Left lobe of liver (tissue), 2 donors: ENCODE data around the gene KLHL7. TPM values are rescaled to one million over a fixed set of nuclear protein-coding genes. Genes with fewer than 3 reads are reported as not detected.
"Not testable (repeated sequence)": the region's sequence is repeated elsewhere in the genome, so short reads cannot be mapped to it uniquely, and the experiment has no call there.

Experiments
- ATAC-seq: fragments of 200-7000 bp; cut with Tn5 transposase; one replicate; pipeline ENCODE4 v1.9.1; 2020; ENCODE audit warnings: mild to moderate bottlenecking, moderate library complexity
- DNase-seq: peaks from one replicate; pipeline ENCODE4 v3.0.0-alpha.2; 2020; ENCODE audit warnings: low spot score
- total RNA-seq: library from RNA; stranded (reverse); gene quantifications from one replicate; pipeline ENCODE4 v1.2.1, GENCODE V29; 2021
- donor health status: DM: no; HTN: no; CAD: no; lungs with moderate emphysema.
- donor health status: DM: no; HTN: yes; CAD: no.

Gene KLHL7
- total RNA-seq, 1 donor from 2014 or later: 8.6 TPM

GRCh38 chr7:23168111-23168885 is 62.7 kb downstream of the KLHL7 start:
- ATAC-seq (no peak), DNase-seq (no peak)

GRCh38 chr7:23175938-23176337 is 70.4 kb downstream of the KLHL7 start:
- DNase-seq: no peak
- ATAC-seq: no peak

GRCh38 chr7:23181684-23182553 is 76.3 kb downstream of the KLHL7 start, which contains the start of gene NUP42:
Gene NUP42, plus strand, starts transcription at chr7:23182048. Its CDS starts 38 bp downstream, at chr7:23182086.
- ATAC-seq: peak; percentile 96

GRCh38 chr7:23183279-23184012 is 77.9 kb downstream of the KLHL7 start:
- ATAC-seq: no peak

More at GRCh38 chr7:23181684-23182553, 76.3 kb downstream of the KLHL7 start, which contains the start of gene NUP42:
- peak; percentile 96 for DNase-seq

GRCh38 chr7:23184291-23184690 is 78.7 kb downstream of the KLHL7 start:
- DNase-seq: no peak
- ATAC-seq: no peak

More at GRCh38 chr7:23183279-23184012, 77.9 kb downstream of the KLHL7 start:
- no peak for DNase-seq

- no peak for ATAC-seq
- no peak for DNase-seq
These were observed 79.2 kb downstream of the KLHL7 start for GRCh38 chr7:23184709-23185359.

- DNase-seq (no peak), ATAC-seq (no peak)
These were observed 80.4 kb downstream of the KLHL7 start for GRCh38 chr7:23185980-23186379.

- no peak for ATAC-seq
- no peak for DNase-seq
These were observed 85.4 kb downstream of the KLHL7 start for GRCh38 chr7:23191022-23191421.

GRCh38 chr7:23193650-23194227 is 88.2 kb downstream of the KLHL7 start:
- ATAC-seq, DNase-seq: not testable (repeated sequence)

- no peak for ATAC-seq
- DNase-seq: no peak
These were observed 90.7 kb downstream of the KLHL7 start for GRCh38 chr7:23196306-23196705.

- not testable (repeated sequence) for DNase-seq, ATAC-seq
These were observed 92.2 kb downstream of the KLHL7 start for GRCh38 chr7:23197745-23198144.

GRCh38 chr7:23200331-23200730 is 94.7 kb downstream of the KLHL7 start:
- ATAC-seq: no peak
- DNase-seq: no peak

GRCh38 chr7:23204241-23204640 is 98.7 kb downstream of the KLHL7 start:
- DNase-seq (no peak), ATAC-seq (no peak)

- ATAC-seq: no peak
- DNase-seq: no peak
These were observed 100.0 kb downstream of the KLHL7 start for GRCh38 chr7:23205577-23205908.

GRCh38 chr7:23205909-23206767 is 100.6 kb downstream of the KLHL7 start:
- ATAC-seq (peak; percentile 42), DNase-seq (no peak)

GRCh38 chr7:23207021-23207420 is 101.4 kb downstream of the KLHL7 start:
- ATAC-seq (peak; percentile 76), DNase-seq (no peak)

- ATAC-seq: no peak
- no peak for DNase-seq
These were observed 102.3 kb downstream of the KLHL7 start for GRCh38 chr7:23207884-23208283.

GRCh38 chr7:23208316-23208715 is 102.7 kb downstream of the KLHL7 start:
- ATAC-seq: no peak

GRCh38 chr7:23210506-23210905 is 104.9 kb downstream of the KLHL7 start:
- DNase-seq: no peak
- ATAC-seq: no peak

More at GRCh38 chr7:23208316-23208715, 102.7 kb downstream of the KLHL7 start:
- DNase-seq: no peak
